HEK293 (cell line): ENCODE data around the gene SP2.

ENCODE experiments used
- SETDB1 ChIP-seq: IDR thresholded peaks from one replicate; pipeline ENCODE4 v1.6.1; 2017; ENCODE audit warnings: mild to moderate bottlenecking, low read length, moderate library complexity, mixed read lengths; ENCODE audit not compliant: insufficient read length
- ZNF175 ChIP-seq: fragments of 450-650 bp; formaldehyde crosslinking; IDR thresholded peaks from 2 replicates; pipeline ENCODE4 v1.5.1; 2016; ENCODE audit warnings: missing biosample characterization, missing genetic modification characterization
- TF ChIP-seq, protein P1 (sequence below): fragments of 450-650 bp; formaldehyde crosslinking; IDR thresholded peaks from 2 replicates; pipeline ENCODE4 v1.5.1; 2016; ENCODE audit warnings: missing biosample characterization, missing genetic modification characterization
- TF ChIP-seq, protein P2 (sequence below): fragments of 450-650 bp; formaldehyde crosslinking; IDR thresholded peaks from 2 replicates; pipeline ENCODE4 v1.5.1; 2017; ENCODE audit warnings: missing biosample characterization, missing genetic modification characterization

DNA sequence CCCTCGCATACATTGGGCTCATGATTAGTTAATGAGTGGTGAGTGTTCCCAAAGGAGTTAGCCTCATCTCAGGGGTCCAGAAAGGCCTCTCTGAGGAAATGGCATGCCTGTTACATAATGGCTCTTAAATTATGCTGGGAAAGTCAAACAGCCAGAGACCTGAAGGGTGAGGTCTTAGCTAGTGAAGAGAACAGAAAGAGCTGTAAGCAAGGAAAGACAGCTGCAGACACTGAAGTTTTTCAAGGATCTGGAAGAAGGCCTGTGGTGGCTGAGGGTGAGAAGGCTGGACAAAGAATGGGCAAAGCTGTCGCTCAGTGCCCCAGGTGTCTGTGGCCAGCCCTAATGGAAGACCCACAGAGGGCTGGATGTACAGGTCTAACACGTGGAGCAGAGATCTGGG, 10.4 kb downstream of the SP2 start:
- TF ChIP-seq, protein P1, sequence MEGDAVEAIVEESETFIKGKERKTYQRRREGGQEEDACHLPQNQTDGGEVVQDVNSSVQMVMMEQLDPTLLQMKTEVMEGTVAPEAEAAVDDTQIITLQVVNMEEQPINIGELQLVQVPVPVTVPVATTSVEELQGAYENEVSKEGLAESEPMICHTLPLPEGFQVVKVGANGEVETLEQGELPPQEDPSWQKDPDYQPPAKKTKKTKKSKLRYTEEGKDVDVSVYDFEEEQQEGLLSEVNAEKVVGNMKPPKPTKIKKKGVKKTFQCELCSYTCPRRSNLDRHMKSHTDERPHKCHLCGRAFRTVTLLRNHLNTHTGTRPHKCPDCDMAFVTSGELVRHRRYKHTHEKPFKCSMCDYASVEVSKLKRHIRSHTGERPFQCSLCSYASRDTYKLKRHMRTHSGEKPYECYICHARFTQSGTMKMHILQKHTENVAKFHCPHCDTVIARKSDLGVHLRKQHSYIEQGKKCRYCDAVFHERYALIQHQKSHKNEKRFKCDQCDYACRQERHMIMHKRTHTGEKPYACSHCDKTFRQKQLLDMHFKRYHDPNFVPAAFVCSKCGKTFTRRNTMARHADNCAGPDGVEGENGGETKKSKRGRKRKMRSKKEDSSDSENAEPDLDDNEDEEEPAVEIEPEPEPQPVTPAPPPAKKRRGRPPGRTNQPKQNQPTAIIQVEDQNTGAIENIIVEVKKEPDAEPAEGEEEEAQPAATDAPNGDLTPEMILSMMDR (tag by site-specific recombination) = no peak
- TF ChIP-seq, protein P2, sequence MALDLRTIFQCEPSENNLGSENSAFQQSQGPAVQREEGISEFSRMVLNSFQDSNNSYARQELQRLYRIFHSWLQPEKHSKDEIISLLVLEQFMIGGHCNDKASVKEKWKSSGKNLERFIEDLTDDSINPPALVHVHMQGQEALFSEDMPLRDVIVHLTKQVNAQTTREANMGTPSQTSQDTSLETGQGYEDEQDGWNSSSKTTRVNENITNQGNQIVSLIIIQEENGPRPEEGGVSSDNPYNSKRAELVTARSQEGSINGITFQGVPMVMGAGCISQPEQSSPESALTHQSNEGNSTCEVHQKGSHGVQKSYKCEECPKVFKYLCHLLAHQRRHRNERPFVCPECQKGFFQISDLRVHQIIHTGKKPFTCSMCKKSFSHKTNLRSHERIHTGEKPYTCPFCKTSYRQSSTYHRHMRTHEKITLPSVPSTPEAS (tag by site-specific recombination) = no peak
- TF ChIP-seq SETDB1 (no peak), ZNF175 (no peak)
